H1 (cell line): ENCODE measurements around the gene TPM2. TPM values are rescaled to one million over a fixed set of nuclear protein-coding genes. Genes with fewer than 3 reads are reported as not detected.
A peak's percentile ranks its signal among the peaks of the same experiment; 100 is the strongest.

Source experiments
- ASH2L ChIP-seq: fragments of 200-600, 300-600 bp; sonication (generic); IDR thresholded peaks from one replicate; pipeline ENCODE4 v1.7.1; 2017; ENCODE audit warnings: low read length
- ATF2 ChIP-seq: IDR thresholded peaks from 2 replicates; pipeline ENCODE4 v1.6.1; 2012; ENCODE audit warnings: low read length, inconsistent platforms
- CEBPB ChIP-seq: IDR thresholded peaks from 2 replicates; pipeline ENCODE4 v1.6.1; 2012; ENCODE audit warnings: low read depth, low read length
- CHD2 ChIP-seq: IDR thresholded peaks from 2 replicates; pipeline ENCODE4 v1.6.1; 2012; ENCODE audit warnings: low read length, improper control_type of control experiment
- E2F6 ChIP-seq: IDR thresholded peaks from 2 replicates; pipeline ENCODE4 v1.6.1; 2012; ENCODE audit warnings: inconsistent platforms
- EGR1 ChIP-seq: IDR thresholded peaks from 2 replicates; pipeline ENCODE4 v1.6.1; 2011; ENCODE audit warnings: low read depth, low read length, borderline replicate concordance
- EZH2 ChIP-seq: fragments of 200-600 bp; sonication (generic); IDR thresholded peaks from 2 replicates; pipeline ENCODE4 v1.7.1; 2012; ENCODE audit warnings: low read depth, mild to moderate bottlenecking, moderate library complexity, low read length, inconsistent platforms; ENCODE audit not compliant: severe bottlenecking
- FOSL1 ChIP-seq: IDR thresholded peaks from 2 replicates; pipeline ENCODE4 v1.6.1; 2011; ENCODE audit warnings: mild to moderate bottlenecking, low read depth, low read length, moderate library complexity; ENCODE audit not compliant: insufficient read depth
- KDM1A ChIP-seq: fragments of 200-600, 300-600 bp; sonication (generic); IDR thresholded peaks from 2 replicates; pipeline ENCODE4 v1.7.1; 2016; ENCODE audit warnings: mild to moderate bottlenecking, low read length, borderline replicate concordance
- KDM4A ChIP-seq: IDR thresholded peaks from one replicate; pipeline ENCODE4 v1.7.1; 2012; ENCODE audit warnings: low read depth, mild to moderate bottlenecking, moderate library complexity, low read length, inconsistent platforms; ENCODE audit not compliant: severe bottlenecking
- KDM5A ChIP-seq: fragments of 200-600 bp; IDR thresholded peaks from 2 replicates; pipeline ENCODE4 v1.7.1; 2012; ENCODE audit warnings: mild to moderate bottlenecking, low read length, inconsistent platforms, mixed read lengths
- NANOG ChIP-seq: IDR thresholded peaks from 2 replicates; pipeline ENCODE4 v1.6.1; 2011; ENCODE audit warnings: low read length, low read depth, mild to moderate bottlenecking, inconsistent platforms; ENCODE audit not compliant: insufficient read depth, poor library complexity, severe bottlenecking
- POLR2A ChIP-seq, 2 experiments: IDR thresholded peaks; 1 replicate in 1 of 2; 2 replicates in 1 of 2; pipeline ENCODE4 v1.6.1; 2011; ENCODE audit warnings: low read depth in 2 of 2, low read length in 2 of 2, mild to moderate bottlenecking in 2 of 2; ENCODE audit errors: control extremely low read depth in 1 of 2
- POU5F1 ChIP-seq: IDR thresholded peaks from 2 replicates; pipeline ENCODE4 v1.6.1; 2011; ENCODE audit warnings: low read depth, mild to moderate bottlenecking, low read length, moderate library complexity
- RBBP5 ChIP-seq: IDR thresholded peaks from 2 replicates; pipeline ENCODE4 v1.7.1; 2012; ENCODE audit warnings: low read depth, mild to moderate bottlenecking, inconsistent platforms, low read length, moderate library complexity, borderline replicate concordance
- RNF2 ChIP-seq: fragments of 200-900, 300-1000 bp; sonication (generic); IDR thresholded peaks from 2 replicates; pipeline ENCODE4 v1.7.1; 2016; ENCODE audit warnings: borderline replicate concordance, low read depth, mild to moderate bottlenecking, antibody characterized with exemption, low read length; ENCODE audit not compliant: poor library complexity, severe bottlenecking; ENCODE audit errors: missing control alignments
- SP4 ChIP-seq: IDR thresholded peaks from 2 replicates; pipeline ENCODE4 v1.6.1; 2012; ENCODE audit warnings: low read length, inconsistent platforms
- SRF ChIP-seq: IDR thresholded peaks from 2 replicates; pipeline ENCODE4 v1.6.1; 2011; ENCODE audit warnings: mild to moderate bottlenecking, low read depth, low read length, moderate library complexity
- SUZ12 ChIP-seq: fragments of 200-600 bp; sonication (generic); IDR thresholded peaks from 2 replicates; pipeline ENCODE4 v1.6.1; 2012; ENCODE audit warnings: mild to moderate bottlenecking, inconsistent platforms, low read length, moderate library complexity, mixed read lengths
- TBP ChIP-seq: IDR thresholded peaks from 2 replicates; pipeline ENCODE4 v1.6.1; 2011; ENCODE audit warnings: low read depth, low read length, improper control_type of control experiment
- TEAD4 ChIP-seq: IDR thresholded peaks from 2 replicates; pipeline ENCODE4 v1.6.1; 2012; ENCODE audit warnings: low read depth, low read length, inconsistent platforms, mixed read lengths
- YY1 ChIP-seq: IDR thresholded peaks from 2 replicates; pipeline ENCODE4 v1.6.1; 2011; ENCODE audit warnings: low read depth, mild to moderate bottlenecking, low read length
- polyA plus RNA-seq, 7 experiments: library from polyadenylated mRNA; depleted of rRNA in 3 of 7; stranded (reverse) in 5 of 7; unstranded in 2 of 7; fragments of >200 nt in 5 of 7; fragments of 200-250 nt in 2 of 7; gene quantifications; 1 replicate in 5 of 7; 2 replicates in 1 of 7; 4 replicates in 1 of 7; pipeline versions ENCODE4 v1.2.1 to v1.2.3, GENCODE V29; 2011 to 2013; ENCODE audit warnings: missing spikeins in 2 of 7, mixed read lengths in 2 of 7
- total RNA-seq: library from RNA; stranded (reverse); fragmentation: NEBNext Ultra II Directional; extraction: Animal tissue kit (Norgen Biotek cat#: 25700); gene quantifications from 2 replicates; pipeline ENCODE4 v1.2.1, GENCODE V29; 2021

Gene TPM2
- total and polyA plus RNA-seq, 2 of the 8 experiments (the other 6 are each of a cell fraction or from before 2014, with no cell fraction given), result 62.5 to 181 TPM

GRCh38 chr9:35728041-35728971 lies 38.6 kb upstream of the TPM2 start (continued):
- TF ChIP-seq RNF2 (no peak), FOSL1 (no peak), KDM1A (no peak), E2F6 (no peak), SP4 (no peak), TEAD4 (peak; percentile 98), CHD2 (no peak), YY1 (peak; percentile 54; the same call in 1 of the 2 replicates), ASH2L (peak; percentile 98), ATF2 (peak; percentile 40; the same call in 1 of the 2 replicates), SRF (peak; percentile 79; the same call in 1 of the 2 replicates), SUZ12 (no peak), TBP (peak; percentile 41), POU5F1 (no peak), POLR2A (IDR thresholded peaks at IDR 0.05; ENCODE audit: control extremely low read depth in 1 of 2, low read depth in 2 of 2, low read length in 2 of 2) (peak in 1 of 2 experiments; percentile 78; a peak in 1 of 3 replicates), KDM4A (no peak), KDM5A (no peak), CEBPB (peak; percentile 99), NANOG (no peak), EGR1 (no peak), EZH2 (no peak), RBBP5 (peak; percentile 97)
